Chondrocyte (in vitro differentiated cells): ENCODE data around the gene PAK2. TPM values are rescaled to one million over a fixed set of nuclear protein-coding genes. Genes with fewer than 3 reads are reported as not detected.
"Not testable (repeated sequence)": the region's sequence is repeated elsewhere in the genome, so short reads cannot be mapped to it uniquely, and the experiment has no call there.

Experiments used
- DNase-seq: peaks from one replicate; pipeline ENCODE4 v3.0.0; 2021; ENCODE audit warnings: mixed read lengths, low spot score
- H3K27ac Mint-ChIP-seq: one replicate; pipeline ENCODE4 v1.8.0; 2021; ENCODE audit warnings: mild to moderate bottlenecking, moderate library complexity, mixed read lengths; ENCODE audit not compliant: unreplicated experiment
- H3K27me3 Mint-ChIP-seq: 2 replicates; pipeline ENCODE4 v1.8.0; 2021; ENCODE audit warnings: low read depth, mixed read lengths
- H3K36me3 Mint-ChIP-seq: 2 replicates; pipeline ENCODE4 v1.8.0; 2021; ENCODE audit warnings: low read depth, mixed read lengths
- H3K4me1 Mint-ChIP-seq: 2 replicates; pipeline ENCODE4 v1.8.0; 2021; ENCODE audit warnings: low read depth, mild to moderate bottlenecking, mixed read lengths
- H3K4me3 Mint-ChIP-seq: one replicate; pipeline ENCODE4 v1.8.0; 2021; ENCODE audit warnings: mild to moderate bottlenecking, moderate library complexity, mixed read lengths; ENCODE audit not compliant: unreplicated experiment
- H3K9me3 Mint-ChIP-seq: 2 replicates; pipeline ENCODE4 v1.8.0; 2021; ENCODE audit warnings: low read depth, mixed read lengths
- CTCF ChIP-seq: fragments of 200-600 bp; sonication (generic); IDR thresholded peaks from 2 replicates; pipeline ENCODE4 v1.5.0; 2021; ENCODE audit warnings: antibody characterized with exemption, mild to moderate bottlenecking, moderate library complexity
- total RNA-seq: library from RNA; stranded (reverse); gene quantifications from 3 replicates; pipeline ENCODE4 v1.2.1, GENCODE V29; 2021

The PAK2 gene
- total RNA-seq, 1 donor from 2014 or later = 90.3 TPM

GRCh38 chr3:196872316-196872715 is 132.7 kb downstream of the PAK2 start:
- Mint-ChIP-seq H3K27me3 (no peaks in the 10 kb centered on the region), H3K9me3 (no peaks in the 10 kb centered on the region), H3K4me3 (no peak overlapping the region), H3K27ac (peak overlapping the region; percentile 54), H3K4me1 (peaks cover 41% of the 10 kb centered on the region), H3K36me3 (no peaks in the 10 kb centered on the region)
- TF ChIP-seq CTCF = no peak
- DNase-seq = no peak

GRCh38 chr3:196874511-196875094 is 134.9 kb downstream of the PAK2 start:
- H3K9me3 Mint-ChIP-seq, H3K27me3 Mint-ChIP-seq, H3K4me3 Mint-ChIP-seq, DNase-seq, H3K27ac Mint-ChIP-seq, H3K36me3 Mint-ChIP-seq: not testable (repeated sequence)
- peaks cover 38% of the 10 kb centered on the region for H3K4me1 Mint-ChIP-seq

- DNase-seq = no peak
- H3K9me3 Mint-ChIP-seq = no peaks in the 10 kb centered on the region
- no peaks in the 10 kb centered on the region for H3K27me3 Mint-ChIP-seq
- TF ChIP-seq CTCF = no peak
- H3K27ac Mint-ChIP-seq = no peak overlapping the region
- no peak overlapping the region for H3K4me3 Mint-ChIP-seq
- H3K36me3 Mint-ChIP-seq = no peaks in the 10 kb centered on the region
- H3K4me1 Mint-ChIP-seq = peaks cover 32% of the 10 kb centered on the region
These were observed 135.6 kb downstream of the PAK2 start for GRCh38 chr3:196875258-196875657.

Other genes with a start within 250 kb of the PAK2 start
- 18.3 to 21.9 TPM (median 19.5 TPM) in 3 replicates for gene RNF168, start 236.1 kb upstream of the PAK2 start, total RNA-seq
- not detected in 3 replicates for gene SMCO1, start 224.5 kb upstream of the PAK2 start, total RNA-seq
- 12.2 to 13.8 TPM (median 12.8 TPM) in 3 replicates for gene WDR53, start 171.3 kb upstream of the PAK2 start, total RNA-seq
- 9.8 to 10.0 TPM (median 9.9 TPM) in 3 replicates for gene FBXO45, start 171.2 kb upstream of the PAK2 start, total RNA-seq
- 0.38 to 0.50 TPM in 2 of 3 replicates, not detected in the other for gene NRROS, start 100.2 kb upstream of the PAK2 start, total RNA-seq
- 2.1 to 2.8 TPM (median 2.5 TPM) in 3 replicates for gene CEP19, start 27.6 kb upstream of the PAK2 start, total RNA-seq
- gene PIGX, start 27.5 kb upstream of the PAK2 start, total RNA-seq = 27.2 to 31.2 TPM (median 30.8 TPM) in 3 replicates
- gene SENP5, start 128.1 kb downstream of the PAK2 start, total RNA-seq = 34.8 to 37.5 TPM (median 36.2 TPM) in 3 replicates
- 59.5 to 67.2 TPM (median 61.5 TPM) in 3 replicates for gene NCBP2, start 202.7 kb downstream of the PAK2 start, total RNA-seq
- gene PIGZ, start 229.0 kb downstream of the PAK2 start, total RNA-seq = 8.8 to 10.1 TPM (median 9.9 TPM) in 3 replicates